Endothelial cell of umbilical vein (primary cell): ENCODE measurements around the gene GALNT9. TPM values are rescaled to one million over a fixed set of nuclear protein-coding genes. Genes with fewer than 3 reads are reported as not detected.

Source experiments
- BruUV-seq: library from RNA; stranded (reverse); fragments of 400-500 nt; replicated peaks from 2 replicates; lab custom pipeline; 2021; lab: Mats Ljungman, UMichigan
- CTCF ChIA-PET: fragments of 300-600, 350-600 bp; sonication (Branson Sonifier 250); formaldehyde crosslinking; loops from one replicate; lab custom pipeline; 2021; ENCODE audit warnings: antibody characterized with exemption, inconsistent platforms; lab: Charles Lee
- POLR2A ChIA-PET: fragments of 300-600, 350-600 bp; sonication (Branson Sonifier 250); formaldehyde crosslinking; loops from one replicate; lab custom pipeline; 2021; ENCODE audit warnings: antibody characterized with exemption, inconsistent platforms; lab: Charles Lee
- DNase-seq: peaks from one replicate; pipeline ENCODE4 v3.0.0-alpha.2; 2011; ENCODE audit warnings: low read depth, low spot score
- FAIRE-seq: peaks from 2 replicates; lab custom pipeline; 2011; peaks lifted over from hg19 to GRCh38; lab: Jason Lieb, UNC
- H2AFZ ChIP-seq: 2 replicates; pipeline ENCODE4 v1.6.0; 2012; ENCODE audit warnings: low read depth, low read length, control low read depth, inconsistent platforms
- H3K27ac ChIP-seq: 2 replicates; pipeline ENCODE4 v1.5.1; 2011; ENCODE audit warnings: low read depth, mild to moderate bottlenecking, control low read depth, low read length, moderate library complexity; ENCODE audit not compliant: insufficient read depth
- H3K27me3 ChIP-seq, 2 experiments: 2 replicates each; pipeline versions ENCODE4 v1.6.0 to v1.6.1; 2011; ENCODE audit warnings: low read length in 2 of 2, mixed read lengths in 1 of 2; ENCODE audit not compliant: control insufficient read depth in 2 of 2, insufficient read depth in 2 of 2
- H3K36me3 ChIP-seq, 2 experiments: 2 replicates in 1 of 2; 3 replicates in 1 of 2; pipeline ENCODE4 v1.5.1; 2011; ENCODE audit warnings: low read length in 2 of 2, mild to moderate bottlenecking in 1 of 2, moderate library complexity in 1 of 2; ENCODE audit not compliant: control insufficient read depth in 2 of 2, insufficient read depth in 2 of 2; ENCODE audit errors: extremely low read depth in 1 of 2
- H3K4me1 ChIP-seq: 3 replicates; pipeline ENCODE4 v1.5.1; 2011; ENCODE audit warnings: mild to moderate bottlenecking, low read length; ENCODE audit not compliant: control insufficient read depth, insufficient read depth; ENCODE audit errors: extremely low read depth
- H3K4me2 ChIP-seq: 2 replicates; pipeline ENCODE4 v1.6.1; 2011; ENCODE audit warnings: low read length, control low read depth, mixed read lengths; ENCODE audit not compliant: insufficient read depth
- H3K4me3 ChIP-seq, 3 experiments: fragments of 200-600 bp in 1 of 3; sonication (generic), shearing (Covaris generic) in 1 of 3; replicated peaks in 1 of 3; 2 replicates each; pipeline ENCODE4 v1.5.1; 2011 to 2016; ENCODE audit warnings: control low read depth in 3 of 3, low read length in 3 of 3, mild to moderate bottlenecking in 2 of 3, inconsistent platforms in 1 of 3, low read depth in 1 of 3, moderate library complexity in 1 of 3; ENCODE audit not compliant: insufficient read depth in 1 of 3
- H3K79me2 ChIP-seq: 2 replicates; pipeline ENCODE4 v1.6.0; 2012; ENCODE audit warnings: low read length, inconsistent platforms; ENCODE audit not compliant: control insufficient read depth, insufficient read depth
- H3K9ac ChIP-seq: replicated peaks from 2 replicates; pipeline ENCODE3; 2011; ENCODE audit warnings: low read length, control low read depth; ENCODE audit not compliant: insufficient read depth; ENCODE audit errors: extremely low read depth
- H3K9me1 ChIP-seq: replicated peaks from 3 replicates; pipeline ENCODE4 v1.6.0; 2011; ENCODE audit warnings: mild to moderate bottlenecking, low read length; ENCODE audit not compliant: control insufficient read depth, insufficient read depth; ENCODE audit errors: extremely low read depth
- H3K9me3 ChIP-seq: replicated peaks from 2 replicates; pipeline ENCODE4 v1.5.1; 2012; ENCODE audit warnings: low read length, inconsistent platforms; ENCODE audit not compliant: control insufficient read depth, insufficient read depth
- H4K20me1 ChIP-seq: replicated peaks from 2 replicates; pipeline ENCODE3; 2011; ENCODE audit warnings: mild to moderate bottlenecking, low read length; ENCODE audit not compliant: control insufficient read depth, insufficient read depth; ENCODE audit errors: extremely low read depth
- EZH2 ChIP-seq: IDR thresholded peaks from 2 replicates; pipeline ENCODE4 v1.6.1; 2012; ENCODE audit warnings: borderline replicate concordance, low read depth, mild to moderate bottlenecking, moderate library complexity, low read length, inconsistent platforms; ENCODE audit not compliant: severe bottlenecking
- FOS ChIP-seq: IDR thresholded peaks from 2 replicates; pipeline ENCODE4 v1.6.1; 2011; ENCODE audit warnings: mild to moderate bottlenecking, low read length, moderate library complexity, borderline replicate concordance; ENCODE audit not compliant: insufficient read depth
- GATA2 ChIP-seq: IDR thresholded peaks from 2 replicates; pipeline ENCODE4 v1.7.0; 2011; ENCODE audit warnings: low read depth, mild to moderate bottlenecking, moderate library complexity, mixed read lengths, low read length; ENCODE audit not compliant: insufficient read length, insufficient read depth
- JUN ChIP-seq: IDR thresholded peaks from 2 replicates; pipeline ENCODE4 v1.6.1; 2011; ENCODE audit warnings: borderline replicate concordance, low read depth; ENCODE audit not compliant: insufficient read length, insufficient read depth
- MYC ChIP-seq: IDR thresholded peaks from one replicate; pipeline ENCODE4 v1.6.1; 2011; ENCODE audit warnings: mild to moderate bottlenecking, low read depth, low read length
- POLR2A ChIP-seq: IDR thresholded peaks from 2 replicates; pipeline ENCODE4 v1.6.1; 2012; ENCODE audit warnings: low read depth, mild to moderate bottlenecking, control low read depth, low read length
- POLR2AphosphoS5 ChIP-seq: IDR thresholded peaks from 2 replicates; pipeline ENCODE4 v1.6.1; 2012; ENCODE audit warnings: low read depth, mild to moderate bottlenecking, control low read depth, low read length, moderate library complexity; ENCODE audit not compliant: insufficient read depth
- dilution Hi-C: fragments of 300-500 bp; cut with MboI; formaldehyde crosslinking; loops from one replicate; pipeline ENCODE4 v1.15.0; 2019; ENCODE audit warnings: low sequenced_read_pairs; ENCODE audit not compliant: extremely low pct_ligation_motif_present
- intact Hi-C: fragments of 100-400 bp; cut with micrococcal nuclease; formaldehyde crosslinking; loops from one replicate; pipeline ENCODE4 v1.10.0; 2022
- polyA plus RNA-seq, 4 experiments: library from polyadenylated mRNA; depleted of rRNA in 3 of 4; stranded (reverse) in 3 of 4; unstranded in 1 of 4; fragments of >200 nt; gene quantifications; 2 replicates each; pipeline versions ENCODE4 v1.2.1 to v1.2.3, GENCODE V29; 2011 to 2012; ENCODE audit warnings: missing spikeins in 1 of 4
- total RNA-seq: library from RNA; stranded (reverse); gene quantifications from 2 replicates; pipeline ENCODE4 v1.2.3, GENCODE V29; 2021
- TF ChIP-seq, protein P1 (sequence below): IDR thresholded peaks from 2 replicates; pipeline ENCODE4 v1.6.1; 2011; ENCODE audit not compliant: insufficient read depth, insufficient read length
- TF ChIP-seq, protein P2 (sequence below), 2 donors: IDR thresholded peaks; 1 replicate in 1 of 2; 2 replicates in 1 of 2; pipeline ENCODE4 v1.5.1; 2011; ENCODE audit warnings: low read length in 2 of 2, mild to moderate bottlenecking in 2 of 2, moderate library complexity in 2 of 2, control low read depth in 1 of 2, inconsistent platforms in 1 of 2, low read depth in 1 of 2; ENCODE audit not compliant: insufficient read depth in 1 of 2; ENCODE audit errors: extremely low read depth in 1 of 2

The GALNT9 gene
- total and polyA plus RNA-seq, 2 donors (not counting 3 experiments of a cell fraction or from before 2014, with no cell fraction given): 0.14 to 0.73 TPM

DNA sequence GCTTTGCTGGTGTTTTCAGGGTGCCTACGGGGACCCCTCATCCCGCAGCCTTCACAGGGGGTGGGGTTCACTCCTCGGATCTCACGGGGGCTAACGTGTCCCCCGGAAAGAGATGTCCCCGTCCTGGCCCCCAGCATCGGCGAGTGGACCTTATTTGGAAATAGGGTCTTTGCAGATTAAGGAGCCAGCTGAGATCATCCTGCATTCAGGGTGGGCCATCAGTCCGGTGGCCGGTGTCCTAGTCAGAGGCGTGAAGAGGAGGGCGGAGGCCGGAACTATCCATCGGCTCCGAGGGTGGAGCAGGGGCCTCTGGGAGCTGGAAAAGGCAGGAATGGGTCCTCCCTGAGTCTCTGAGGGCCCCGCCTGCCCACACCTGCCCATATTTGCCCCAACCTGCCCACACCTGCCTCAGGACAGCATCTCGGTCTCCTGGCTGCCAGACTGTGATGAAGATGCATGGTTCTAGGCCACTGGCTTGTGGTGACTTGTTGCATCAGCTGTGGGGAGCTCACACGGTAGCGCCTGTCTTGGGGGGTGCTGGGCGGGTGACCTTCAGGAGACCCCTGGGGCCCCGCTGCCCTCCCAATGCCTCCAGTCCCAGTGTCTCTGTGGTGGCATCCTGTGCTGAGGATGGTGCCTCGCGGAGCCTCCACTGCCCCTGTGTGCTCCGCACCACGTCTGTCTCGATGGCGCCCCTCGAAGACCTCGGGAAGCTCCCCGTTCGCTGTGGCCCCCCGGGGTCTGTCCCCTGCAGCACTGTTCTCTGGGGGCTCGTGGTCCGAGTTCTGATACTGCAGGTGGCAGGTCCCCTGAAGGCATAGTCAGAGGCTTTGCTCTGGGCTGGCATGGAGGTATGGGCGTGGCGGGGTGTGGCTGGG lies 170.5 kb downstream of the GALNT9 start:
- ChIA-PET POLR2A (no interaction called here), CTCF (interaction anchor here (1.3 kb wide), 1 partner anchor 60 kb away, joined by 3 read pairs; no protein-coding TSS in a partner anchor)
- H3K9me1 ChIP-seq: no peaks in the 10 kb centered on the region
- intact Hi-C loops: no loop called here
- no peaks in the 10 kb centered on the region for H3K4me1 ChIP-seq
- no TSS peak for BruUV-seq
- H3K4me3 ChIP-seq: no peak overlapping the region
- no peaks in the 10 kb centered on the region for H3K27me3 ChIP-seq
- H2AFZ ChIP-seq: no peak overlapping the region
- H3K4me2 ChIP-seq: no peak overlapping the region
- no peaks in the 10 kb centered on the region for H3K9me3 ChIP-seq
- H4K20me1 ChIP-seq: no peaks in the 10 kb centered on the region
- peaks cover 0 to 2% of the 10 kb centered on the region in 2 experiments for H3K36me3 ChIP-seq
- no peak overlapping the region for H3K9ac ChIP-seq
- TF ChIP-seq, protein P1, sequence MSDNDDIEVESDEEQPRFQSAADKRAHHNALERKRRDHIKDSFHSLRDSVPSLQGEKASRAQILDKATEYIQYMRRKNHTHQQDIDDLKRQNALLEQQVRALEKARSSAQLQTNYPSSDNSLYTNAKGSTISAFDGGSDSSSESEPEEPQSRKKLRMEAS: no peak
- TF ChIP-seq POLR2AphosphoS5: no peak
- no peak for TF ChIP-seq POLR2A
- no peak for TF ChIP-seq EZH2
- no peak for TF ChIP-seq MYC
- TF ChIP-seq, protein P2, sequence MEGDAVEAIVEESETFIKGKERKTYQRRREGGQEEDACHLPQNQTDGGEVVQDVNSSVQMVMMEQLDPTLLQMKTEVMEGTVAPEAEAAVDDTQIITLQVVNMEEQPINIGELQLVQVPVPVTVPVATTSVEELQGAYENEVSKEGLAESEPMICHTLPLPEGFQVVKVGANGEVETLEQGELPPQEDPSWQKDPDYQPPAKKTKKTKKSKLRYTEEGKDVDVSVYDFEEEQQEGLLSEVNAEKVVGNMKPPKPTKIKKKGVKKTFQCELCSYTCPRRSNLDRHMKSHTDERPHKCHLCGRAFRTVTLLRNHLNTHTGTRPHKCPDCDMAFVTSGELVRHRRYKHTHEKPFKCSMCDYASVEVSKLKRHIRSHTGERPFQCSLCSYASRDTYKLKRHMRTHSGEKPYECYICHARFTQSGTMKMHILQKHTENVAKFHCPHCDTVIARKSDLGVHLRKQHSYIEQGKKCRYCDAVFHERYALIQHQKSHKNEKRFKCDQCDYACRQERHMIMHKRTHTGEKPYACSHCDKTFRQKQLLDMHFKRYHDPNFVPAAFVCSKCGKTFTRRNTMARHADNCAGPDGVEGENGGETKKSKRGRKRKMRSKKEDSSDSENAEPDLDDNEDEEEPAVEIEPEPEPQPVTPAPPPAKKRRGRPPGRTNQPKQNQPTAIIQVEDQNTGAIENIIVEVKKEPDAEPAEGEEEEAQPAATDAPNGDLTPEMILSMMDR (IDR thresholded peaks at IDR 0.05; ENCODE audit: extremely low read depth in 1 of 2, insufficient read depth in 1 of 2, low read depth in 1 of 2, low read length in 2 of 2): no peak
- TF ChIP-seq GATA2: no peak
- no peak for TF ChIP-seq FOS
- TF ChIP-seq JUN: no peak
- H3K79me2 ChIP-seq: no peaks in the 10 kb centered on the region
- H3K27ac ChIP-seq: no peak overlapping the region
- DNase-seq: no peak
- dilution Hi-C loops: no loop called here
- no peak for FAIRE-seq
